Transverse colon (tissue), 4 donors: ENCODE measurements around the gene HORMAD1. TPM values are rescaled to one million over a fixed set of nuclear protein-coding genes. Genes with fewer than 3 reads are reported as not detected.

Experiments
- DNase-seq: peaks from one replicate; pipeline ENCODE4 v3.0.0-alpha.2; 2019
- H3K27ac ChIP-seq, 4 donors: fragments of 200-600 bp; sonication (generic); 2 replicates each; pipeline ENCODE4 v1.5.1; 2016 to 2018; ENCODE audit warnings: inconsistent platforms in 4 of 4
- H3K27me3 ChIP-seq: fragments of 200-600 bp; sonication (generic); 2 replicates; pipeline ENCODE4 v1.5.1; 2017; ENCODE audit warnings: inconsistent platforms
- H3K36me3 ChIP-seq, 4 donors: fragments of 200-600 bp; sonication (generic); 2 replicates each; pipeline ENCODE4 v1.5.1; 2017 to 2019; ENCODE audit warnings: inconsistent platforms in 4 of 4
- H3K4me1 ChIP-seq, 4 donors: fragments of 200-600 bp; sonication (generic); 2 replicates each; pipeline ENCODE4 v1.5.1; 2017 to 2020; ENCODE audit warnings: inconsistent platforms in 4 of 4
- H3K4me3 ChIP-seq, 4 donors: fragments of 200-600 bp; sonication (generic); 1 replicate in 1 of 4; 2 replicates in 3 of 4; pipeline versions ENCODE4 v1.5.1 to v1.6.1; 2017 to 2019; ENCODE audit warnings: inconsistent platforms in 4 of 4
- H3K9me3 ChIP-seq, 2 donors: fragments of 200-600 bp; sonication (generic); 2 replicates each; pipeline ENCODE4 v1.5.1; 2017 to 2019; ENCODE audit warnings: inconsistent platforms in 2 of 2
- CTCF ChIP-seq, 5 experiments: fragments of 200-600 bp in 3 of 5; fragments of 450-650 bp in 2 of 5; sonication (generic) in 3 of 5; IDR thresholded peaks; 1 replicate in 2 of 5; 2 replicates in 3 of 5; pipeline ENCODE4 v1.5.1; 2016 to 2017; ENCODE audit warnings: antibody characterized with exemption in 5 of 5, inconsistent platforms in 3 of 5, mild to moderate bottlenecking in 2 of 5, moderate library complexity in 1 of 5
- EP300 ChIP-seq: sonication (generic); formaldehyde crosslinking; IDR thresholded peaks from one replicate; pipeline ENCODE4 v1.6.1; 2017; ENCODE audit warnings: antibody characterized with exemption, low read depth
- POLR2A ChIP-seq: fragments of 450-650 bp; IDR thresholded peaks from one replicate; pipeline ENCODE4 v1.6.1; 2016; ENCODE audit warnings: antibody characterized with exemption, mild to moderate bottlenecking, moderate library complexity
- POLR2AphosphoS5 ChIP-seq, 3 donors: sonication (generic); formaldehyde crosslinking; IDR thresholded peaks; one replicate each; pipeline ENCODE4 v1.6.1; 2016; ENCODE audit warnings: antibody characterized with exemption in 3 of 3
- WGBS, 2 donors: methylation state at CpG; one replicate each; pipeline ENCODE4 v1.1.5; 2018; ENCODE audit warnings: low coverage in 1 of 2; 5-methylcytosine and 5-hydroxymethylcytosine counted together
- in situ Hi-C, 4 donors: fragments of 200-750 bp; cut with MboI; loops; one replicate each; pipeline versions ENCODE4 v1.15.0 to v1.15.1; 2017; ENCODE audit warnings: low sequenced_read_pairs in 3 of 4, low pct_ligation_motif_present in 1 of 4, low pct_unique_long_range_greater_than_20kb in 1 of 4
- intact Hi-C: fragments of 100-400 bp; cut with DNase I; formaldehyde crosslinking; loops from one replicate; pipeline ENCODE4 v1.15.1; 2023; ENCODE audit warnings: low total_unique reads
- small RNA-seq, 4 donors: library from RNA; depleted of rRNA; stranded (forward); fragments of <200 nt; gene quantifications; one replicate each; pipeline ENCODE3, GENCODE V24; 2016
- total RNA-seq, 4 donors: library from RNA; depleted of rRNA; stranded (reverse); fragments of >200 nt; gene quantifications; one replicate each; pipeline ENCODE4 v1.1.0, GENCODE V29; 2016

Gene HORMAD1
- total RNA-seq, 4 donors from 2014 or later = 0.41 to 1.6 TPM; not detected in 2

DNA sequence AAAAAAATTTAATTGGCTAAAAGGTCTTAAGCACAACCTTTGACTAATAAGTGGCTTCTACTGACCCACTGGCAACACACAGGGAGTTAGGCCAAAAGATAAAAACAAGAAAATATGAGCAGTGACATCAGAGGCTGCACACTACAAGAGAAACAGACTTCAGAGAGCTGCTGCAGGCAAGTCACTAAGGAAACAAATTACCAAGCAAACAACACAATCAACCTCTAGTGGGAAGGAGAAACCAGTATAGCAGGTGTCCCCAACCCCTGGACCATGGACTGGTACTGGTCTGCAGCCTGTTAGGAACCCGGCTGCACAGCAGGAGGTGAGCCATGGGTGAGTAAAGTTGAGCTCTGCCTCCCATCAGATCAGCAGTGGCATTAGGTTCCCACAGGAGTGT lies 70.5 kb downstream of the HORMAD1 start:
- intact Hi-C loops = no loop called here
- H3K4me1 ChIP-seq = peaks cover 0 to 27% (median 13%) of the 10 kb centered on the region in 4 donors
- H3K27me3 ChIP-seq = no peaks in the 10 kb centered on the region
- DNase-seq = peak; percentile 63
- in situ Hi-C loops = no loop called here
- no peak overlapping the region for H3K4me3 ChIP-seq
- peak in 2 of 3 donors; percentile 24 to 43 for TF ChIP-seq POLR2AphosphoS5 (IDR thresholded peaks at IDR 0.05)
- TF ChIP-seq POLR2A = no peak
- TF ChIP-seq CTCF (IDR thresholded peaks at IDR 0.05) = peak in 1 of 5 experiments; percentile 21
- H3K9me3 ChIP-seq = no peaks in the 10 kb centered on the region
- 67% methylated on average over 1 of the region's 1 CpG; no CpG with 5 or more reads in 1 of the 2 donors for WGBS, 2 donors
- H3K36me3 ChIP-seq = peaks cover 0 to 33% (median 16%) of the 10 kb centered on the region in 4 donors
- H3K27ac ChIP-seq = peak overlapping the region; percentile 12 to 62 (median 38)

DNA sequence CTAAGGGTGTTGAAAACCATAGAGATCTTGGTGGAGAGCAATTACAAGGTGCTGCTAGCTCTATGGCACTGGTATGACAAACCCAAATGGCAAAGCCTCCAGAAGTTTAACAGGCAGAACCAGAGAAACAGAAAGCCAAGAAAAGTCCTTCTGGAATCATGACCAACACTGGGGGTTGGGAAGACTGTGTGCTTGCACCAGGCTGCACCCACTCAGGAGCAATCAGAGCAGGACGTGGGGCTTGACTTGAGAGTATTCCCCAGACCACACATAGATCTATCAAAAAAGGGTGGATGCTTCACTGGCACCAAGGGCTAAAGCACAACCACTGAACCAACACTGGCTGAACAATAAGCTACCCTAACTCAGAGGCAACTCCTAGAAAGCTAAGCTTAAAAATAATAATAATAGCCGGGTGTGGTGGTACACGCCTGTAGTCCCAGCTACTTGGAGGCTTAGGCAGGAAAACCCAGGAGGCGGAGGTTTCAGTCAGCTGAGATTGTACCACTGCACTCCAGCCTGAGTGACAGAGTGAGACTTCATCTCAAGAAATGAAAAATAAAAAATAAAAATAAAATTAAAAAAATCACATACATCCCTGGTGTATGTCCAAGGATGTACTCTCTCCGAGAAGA lies 71.1 kb downstream of the HORMAD1 start:
- H3K9me3 ChIP-seq = no peaks in the 10 kb centered on the region
- TF ChIP-seq POLR2AphosphoS5 (IDR thresholded peaks at IDR 0.05) (no peak), POLR2A (no peak), EP300 (no peak), CTCF (IDR thresholded peaks at IDR 0.05) (no peak)
- peaks cover 0 to 33% (median 16%) of the 10 kb centered on the region in 4 donors for H3K36me3 ChIP-seq
- in situ Hi-C loops (loop anchor here in 1 of 4 donors (25.0 kb wide), 1 partner anchor 163 kb away; the partner anchor contains the start of gene CTSK), intact Hi-C loops (no loop called here)
- H3K27ac ChIP-seq = peak overlapping the region in 3 of 4 donors; percentile 19 to 62 (median 24)
- 63 to 68% methylated on average over 3 to 5 of the region's 5 CpGs for WGBS, 2 donors
- H3K27me3 ChIP-seq = no peaks in the 10 kb centered on the region
- H3K4me1 ChIP-seq = peaks cover 0 to 27% (median 13%) of the 10 kb centered on the region in 4 donors
- no peak for DNase-seq
- no peak overlapping the region for H3K4me3 ChIP-seq

Small RNAs within 50 kb of the gene (small RNA-seq; reads per million reads assigned to genes)
- gene RNU6-1042P = 0 reads per million in 4 donors

Other genes starting within 250 kb of the HORMAD1 start
- gene TARS2, start 233.5 kb downstream of the HORMAD1 start, total RNA-seq = 10 to 100 TPM in 2 of 4 donors, 1 to 10 TPM in 2; 2.8 to 22.7 (median 9.0) TPM
- gene ECM1, start 212.8 kb downstream of the HORMAD1 start, total RNA-seq = 1 to 10 TPM; 1.5 to 5.4 (median 3.3) TPM
- gene FALEC, start 205.1 kb downstream of the HORMAD1 start, total RNA-seq = not detected
- gene ADAMTSL4, start 171.5 kb downstream of the HORMAD1 start, total RNA-seq = 10 to 100 TPM in 3 of 4 donors, 1 to 10 TPM in 1; 7.2 to 26.2 (median 16.3) TPM
- 100 to 1,000 TPM; 176 to 395 (median 269) TPM for gene MCL1, start 141.3 kb downstream of the HORMAD1 start, total RNA-seq
- gene ENSA, start 91.3 kb downstream of the HORMAD1 start, total RNA-seq = 100 to 1,000 TPM; 111 to 174 (median 158) TPM
- 10 to 100 TPM; 12.7 to 61.0 (median 34.7) TPM for gene GOLPH3L, start 23.7 kb downstream of the HORMAD1 start, total RNA-seq
- gene CTSS, start 44.9 kb upstream of the HORMAD1 start, total RNA-seq = 100 to 1,000 TPM; 235 to 454 (median 330) TPM
- gene CTSK, start 87.4 kb upstream of the HORMAD1 start, total RNA-seq = 10 to 100 TPM; 13.3 to 53.2 (median 35.8) TPM
- gene ARNT, start 155.7 kb upstream of the HORMAD1 start, total RNA-seq = 10 to 100 TPM; 47.9 to 64.6 (median 53.9) TPM
- not detected for gene CTXND2, start 166.2 kb upstream of the HORMAD1 start, total RNA-seq
- gene SETDB1, start 205.5 kb upstream of the HORMAD1 start, total RNA-seq = 10 to 100 TPM; 19.5 to 59.7 (median 39.2) TPM